ENCODE data around the gene RGS5.
A peak's percentile ranks its signal among the peaks of the same experiment; 100 is the strongest.

The RGS5 gene

DNA sequence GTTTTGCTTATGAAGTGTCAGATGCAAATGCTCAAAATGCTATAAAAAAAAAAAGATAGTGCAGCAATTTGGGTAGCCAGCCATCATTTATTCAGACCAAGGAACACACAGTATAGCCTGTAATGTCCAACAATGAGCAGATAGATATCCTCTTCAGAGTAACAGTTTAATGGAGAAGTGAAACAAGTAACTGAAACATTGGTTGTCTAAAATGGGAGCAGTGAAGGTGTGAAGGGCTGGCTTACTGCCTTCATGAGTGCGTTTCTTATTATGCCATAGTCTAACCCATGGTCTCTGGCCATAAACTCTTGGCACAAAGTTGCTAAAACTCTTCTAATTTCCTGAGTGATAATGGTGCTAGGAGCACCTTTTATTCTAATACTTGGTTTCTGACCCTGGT is 11.4 kb downstream of the RGS5 start:
- Histone ChIP-seq H3K9me3 (ENCODE audit: severe bottlenecking) (peaks cover 3% of the 10 kb centered on the region), H3K27me3 (ENCODE audit: insufficient read depth, low read depth, severe bottlenecking) (no peaks in the 10 kb centered on the region)
- DNase-seq = no peak

DNA sequence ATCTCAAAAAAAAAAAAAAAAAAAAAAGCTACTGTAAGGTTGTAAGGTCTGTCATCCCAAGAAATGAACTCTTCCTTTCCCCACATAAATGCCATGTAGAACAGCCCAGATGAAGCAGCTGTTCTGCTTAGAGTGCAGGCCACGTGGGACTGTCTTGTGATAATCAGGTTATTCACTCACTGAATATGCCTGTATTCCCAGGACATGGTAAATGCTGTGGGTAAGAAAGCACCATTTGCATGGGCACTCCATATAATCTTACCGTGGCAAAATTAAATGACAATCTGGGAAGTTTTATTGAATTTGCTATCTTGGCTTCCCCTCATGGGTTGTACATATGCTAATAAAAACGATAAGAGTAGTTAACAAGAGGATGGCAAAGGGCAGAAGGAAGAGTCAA is 13.8 kb downstream of the RGS5 start:
- Histone ChIP-seq H3K27me3 (ENCODE audit: insufficient read depth, low read depth, severe bottlenecking) (no peaks in the 10 kb centered on the region), H3K27ac (no peak overlapping the region), H3K9me3 (ENCODE audit: severe bottlenecking) (peaks cover 3% of the 10 kb centered on the region), H3K4me3 (ENCODE audit: low read depth, low read length) (no peak overlapping the region), H3K36me3 (no peaks in the 10 kb centered on the region)
- no peak for TF ChIP-seq CTCF (IDR thresholded peaks at IDR 0.05; ENCODE audit: low read depth, low read length)
- DNase-seq = no peak

More for the DNA sequence above, 11.4 kb downstream of the RGS5 start:
- TF ChIP-seq CTCF (IDR thresholded peaks at IDR 0.05; ENCODE audit: low read depth, low read length) = no peak
- no peaks in the 10 kb centered on the region for H3K36me3 ChIP-seq
- H3K27ac ChIP-seq = no peak overlapping the region
- H3K4me3 ChIP-seq (ENCODE audit: low read depth, low read length) = no peak overlapping the region

DNA sequence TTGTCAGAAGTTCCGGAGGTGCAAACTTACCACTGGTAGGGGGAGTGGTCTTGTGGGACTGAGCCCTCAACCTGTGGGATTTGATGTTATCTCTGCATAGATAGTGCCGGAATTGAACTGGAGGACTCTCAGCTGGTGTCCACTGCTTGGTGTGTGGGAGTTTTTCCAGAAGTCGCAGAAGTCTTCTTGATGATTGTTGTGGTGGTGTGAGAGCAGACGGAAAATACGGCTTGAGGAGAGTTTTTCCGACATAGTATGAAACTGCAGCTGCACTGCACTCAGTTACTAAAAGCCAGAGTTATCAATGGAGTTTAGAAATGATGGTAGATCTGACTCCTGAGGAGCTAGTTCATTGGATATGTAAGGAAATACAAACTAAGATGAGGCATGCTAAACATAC is 14.9 kb downstream of the RGS5 start:
- peaks cover 3% of the 10 kb centered on the region for H3K9me3 ChIP-seq (ENCODE audit: severe bottlenecking)
- TF ChIP-seq CTCF (IDR thresholded peaks at IDR 0.05; ENCODE audit: low read depth, low read length) = no peak
- peak overlapping the region; percentile 71 for H3K27ac ChIP-seq
- no peak overlapping the region for H3K4me3 ChIP-seq (ENCODE audit: low read depth, low read length)
- H3K36me3 ChIP-seq = no peaks in the 10 kb centered on the region
- DNase-seq = no peak
- no peaks in the 10 kb centered on the region for H3K27me3 ChIP-seq (ENCODE audit: insufficient read depth, low read depth, severe bottlenecking)

GRCh38 chr1:163186862-163187261 is 15.9 kb downstream of the RGS5 start:
- H3K27me3 ChIP-seq (ENCODE audit: insufficient read depth, low read depth, severe bottlenecking) = no peaks in the 10 kb centered on the region

DNA sequence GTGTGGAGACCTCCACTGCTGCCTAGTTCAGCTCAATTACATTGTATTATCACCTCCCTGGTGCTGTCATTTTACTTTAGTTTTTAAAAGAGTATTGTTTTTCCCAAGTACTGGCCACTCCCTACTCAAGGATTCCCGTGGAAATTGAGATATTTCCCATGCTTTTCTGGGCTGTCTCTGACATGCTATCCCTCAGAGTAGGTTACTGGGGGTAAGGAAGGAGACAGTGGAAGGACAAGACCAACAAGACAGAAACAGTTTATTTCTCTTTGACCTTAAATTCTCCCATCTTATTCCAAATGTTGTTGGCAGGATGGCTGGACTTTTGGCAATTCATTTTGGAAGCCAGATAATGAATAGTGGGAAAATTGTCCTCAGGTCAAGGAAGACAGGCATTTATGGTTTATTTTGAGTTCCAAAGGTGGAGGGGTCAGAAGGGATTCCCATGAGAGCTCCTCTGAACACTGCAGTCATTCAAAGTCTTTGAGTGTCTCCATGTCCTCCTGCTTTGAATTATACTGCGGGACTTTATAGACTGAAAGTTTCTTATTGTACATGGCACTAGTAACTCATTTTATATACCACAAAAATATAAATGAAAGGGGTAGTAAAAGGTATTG is 20.3 kb downstream of the RGS5 start:
- Histone ChIP-seq H3K36me3 (no peaks in the 10 kb centered on the region), H3K27ac (no peak overlapping the region), H3K27me3 (ENCODE audit: insufficient read depth, low read depth, severe bottlenecking) (no peaks in the 10 kb centered on the region), H3K4me3 (ENCODE audit: low read depth, low read length) (no peak overlapping the region), H3K9me3 (ENCODE audit: severe bottlenecking) (no peaks in the 10 kb centered on the region)
- DNase-seq = no peak
- no peak for TF ChIP-seq CTCF (IDR thresholded peaks at IDR 0.05; ENCODE audit: low read depth, low read length)

More at GRCh38 chr1:163186862-163187261, 15.9 kb downstream of the RGS5 start:
- H3K9me3 ChIP-seq (ENCODE audit: severe bottlenecking) = peaks cover 3% of the 10 kb centered on the region
- no peak for TF ChIP-seq CTCF (IDR thresholded peaks at IDR 0.05; ENCODE audit: low read depth, low read length)
- no peaks in the 10 kb centered on the region for H3K36me3 ChIP-seq
- peak; percentile 61 for DNase-seq
- H3K4me3 ChIP-seq (ENCODE audit: low read depth, low read length) = no peak overlapping the region
- peak overlapping the region; percentile 71 for H3K27ac ChIP-seq

DNA sequence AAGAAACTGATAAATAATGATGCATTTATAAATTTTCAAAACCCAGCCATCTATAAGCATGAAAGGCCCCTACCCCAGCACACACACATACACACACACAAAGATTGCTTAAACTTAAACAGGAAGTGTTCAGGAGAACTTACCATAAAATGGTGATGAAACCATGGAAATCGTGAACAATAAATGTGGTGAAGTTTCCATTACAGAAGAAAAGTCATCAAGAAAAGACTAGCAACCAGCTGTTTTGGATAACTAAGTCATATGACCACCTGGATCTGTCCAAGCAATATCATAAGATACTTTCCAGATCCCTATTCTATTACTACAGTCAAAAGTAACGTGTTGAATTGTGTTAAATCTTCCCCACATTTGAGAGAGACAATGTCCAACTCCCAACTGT is 24.1 kb downstream of the RGS5 start:
- DNase-seq = no peak
- H3K4me3 ChIP-seq (ENCODE audit: low read depth, low read length) = no peak overlapping the region
- H3K9me3 ChIP-seq (ENCODE audit: severe bottlenecking) = no peaks in the 10 kb centered on the region
- no peak for TF ChIP-seq CTCF (IDR thresholded peaks at IDR 0.05; ENCODE audit: low read depth, low read length)
- H3K27me3 ChIP-seq (ENCODE audit: insufficient read depth, low read depth, severe bottlenecking) = no peaks in the 10 kb centered on the region
- no peak overlapping the region for H3K27ac ChIP-seq
- no peaks in the 10 kb centered on the region for H3K36me3 ChIP-seq

Data from WERI-Rb-1 (cell line).